B cell (primary cell): ENCODE measurements around the gene EXOC3L1. TPM values are rescaled to one million over a fixed set of nuclear protein-coding genes. Genes with fewer than 3 reads are reported as not detected.

Source experiments
- ATAC-seq: fragments of 200-7000 bp; cut with Tn5 transposase; one replicate; pipeline ENCODE4 v1.10.0; 2021; ENCODE audit warnings: low read depth, mild to moderate bottlenecking, moderate number of reproducible peaks, moderate library complexity
- CTCF ChIA-PET: fragments of 350-600 bp; sonication (Branson Sonifier 250); formaldehyde crosslinking; loops from one replicate; lab custom pipeline; 2021; ENCODE audit warnings: antibody characterized with exemption, inconsistent platforms; lab: Charles Lee
- POLR2A ChIA-PET: fragments of 350-600 bp; sonication (Branson Sonifier 250); formaldehyde crosslinking; loops from one replicate; lab custom pipeline; 2021; ENCODE audit warnings: antibody characterized with exemption; lab: Charles Lee
- DNase-seq: peaks from one replicate; pipeline ENCODE4 v3.0.0; 2013
- H2AFZ ChIP-seq: 2 replicates; pipeline ENCODE4 v1.6.1; 2012; ENCODE audit warnings: mild to moderate bottlenecking, low read depth, low read length; ENCODE audit not compliant: insufficient read depth, poor library complexity, severe bottlenecking
- H3K27ac ChIP-seq, 2 donors: 1 replicate in 1 of 2; 2 replicates in 1 of 2; pipeline ENCODE4 v1.5.1; 2012 to 2013; ENCODE audit warnings: low read length in 2 of 2, mild to moderate bottlenecking in 2 of 2, moderate library complexity in 1 of 2
- H3K27me3 ChIP-seq, 4 experiments: fragments of 200-600 bp in 1 of 4; sonication (generic) in 1 of 4; replicated peaks in 1 of 4; 1 replicate in 2 of 4; 2 replicates in 2 of 4; pipeline versions ENCODE4 v1.6.1 to v1.7.0; 2013 to 2016; ENCODE audit warnings: low read length in 3 of 4, mild to moderate bottlenecking in 2 of 4, mixed read lengths in 1 of 4, moderate library complexity in 1 of 4; ENCODE audit not compliant: insufficient read depth in 4 of 4, control insufficient read depth in 3 of 4; ENCODE audit errors: control extremely low read depth in 1 of 4
- H3K36me3 ChIP-seq, 2 experiments: replicated peaks in 1 of 2; 1 replicate in 1 of 2; 2 replicates in 1 of 2; pipeline versions ENCODE4 v1.6.1 to v1.7.1; 2013; ENCODE audit warnings: low read length in 1 of 2; ENCODE audit not compliant: insufficient read depth in 2 of 2, control insufficient read depth in 1 of 2; ENCODE audit errors: control extremely low read depth in 1 of 2, extremely low read depth in 1 of 2
- H3K4me1 ChIP-seq, 2 donors: fragments of 200-600 bp in 1 of 2; sonication (generic) in 1 of 2; 1 replicate in 1 of 2; 2 replicates in 1 of 2; pipeline versions ENCODE4 v1.5.1 to v1.6.1; 2013 to 2017; ENCODE audit warnings: low read length in 2 of 2; ENCODE audit not compliant: control insufficient read depth in 2 of 2, insufficient read depth in 2 of 2
- H3K4me2 ChIP-seq: replicated peaks from 2 replicates; pipeline ENCODE3; 2012; ENCODE audit warnings: mild to moderate bottlenecking, low read depth, low read length; ENCODE audit not compliant: poor library complexity, severe bottlenecking
- H3K4me3 ChIP-seq, 5 experiments: fragments of 200-600 bp in 1 of 5; sonication (generic) in 1 of 5; 1 replicate in 3 of 5; 2 replicates in 2 of 5; pipeline versions ENCODE4 v1.5.1 to v1.7.0; 2011 to 2016; ENCODE audit warnings: low read length in 4 of 5, mild to moderate bottlenecking in 4 of 5, low read depth in 2 of 5, control low read depth in 1 of 5, moderate library complexity in 1 of 5; ENCODE audit not compliant: insufficient read depth in 1 of 5; ENCODE audit errors: control extremely low read depth in 1 of 5, extremely low read depth in 1 of 5
- H3K79me2 ChIP-seq: fragments of 200-600 bp; sonication (generic); one replicate; pipeline ENCODE4 v1.6.0; 2016; ENCODE audit warnings: low read length; ENCODE audit not compliant: control insufficient read depth, insufficient read depth
- H3K9ac ChIP-seq: fragments of 200-600 bp; sonication (generic); 2 replicates; pipeline ENCODE4 v1.6.1; 2017; ENCODE audit warnings: mild to moderate bottlenecking, low read length, moderate library complexity
- H3K9me3 ChIP-seq, 3 donors: one replicate each; pipeline versions ENCODE4 v1.6.1 to v1.7.1; 2013; ENCODE audit warnings: low read length in 2 of 3; ENCODE audit not compliant: control insufficient read depth in 2 of 3, insufficient read depth in 1 of 3; ENCODE audit errors: control extremely low read depth in 1 of 3
- H4K20me1 ChIP-seq: 2 replicates; pipeline ENCODE4 v1.6.0; 2012; ENCODE audit warnings: mild to moderate bottlenecking, low read length; ENCODE audit not compliant: insufficient read depth, control insufficient read depth, poor library complexity, severe bottlenecking
- H3K27ac Mint-ChIP-seq: one replicate; pipeline ENCODE4 v1.8.0; 2021; ENCODE audit warnings: mixed read lengths
- H3K27me3 Mint-ChIP-seq: one replicate; pipeline ENCODE4 v1.8.0; 2021; ENCODE audit warnings: mixed read lengths
- H3K4me1 Mint-ChIP-seq: one replicate; pipeline ENCODE4 v1.8.0; 2021; ENCODE audit warnings: mixed read lengths
- H3K4me3 Mint-ChIP-seq: one replicate; pipeline ENCODE4 v1.8.0; 2021; ENCODE audit warnings: mixed read lengths
- H3K9me3 Mint-ChIP-seq: one replicate; pipeline ENCODE4 v1.8.0; 2022; ENCODE audit warnings: mixed read lengths; ENCODE audit not compliant: insufficient read depth
- CTCF ChIP-seq: fragments of 200-600 bp; IDR thresholded peaks from one replicate; pipeline ENCODE4 v1.8.0; 2022; ENCODE audit warnings: antibody characterized with exemption, mild to moderate bottlenecking
- EZH2 ChIP-seq: IDR thresholded peaks from 2 replicates; pipeline ENCODE4 v1.6.1; 2012; ENCODE audit warnings: borderline replicate concordance, low read depth, mild to moderate bottlenecking, moderate library complexity, low read length; ENCODE audit not compliant: insufficient read depth, poor library complexity, severe bottlenecking
- WGBS: methylation state at CpG from one replicate; pipeline ENCODE4 v1.1.5; 2013; ENCODE audit warnings: missing lambda C conversion rate; ENCODE audit not compliant: insufficient coverage; 5-methylcytosine and 5-hydroxymethylcytosine counted together
- intact Hi-C: fragments of 100-400 bp; cut with micrococcal nuclease; formaldehyde crosslinking; loops from one replicate; pipeline ENCODE4 v1.10.0; 2022
- polyA plus RNA-seq: library from polyadenylated mRNA; depleted of rRNA; stranded (reverse); fragments of >200 nt; gene quantifications from 2 replicates; pipeline ENCODE4 v1.2.3, GENCODE V29; 2012
- total RNA-seq, 2 donors: library from RNA; stranded (reverse); fragments of 120-200 nt in 1 of 2; gene quantifications; 1 replicate in 1 of 2; 2 replicates in 1 of 2; pipeline versions ENCODE4 v1.2.3 to v1.2.4, GENCODE V29; 2013 to 2022

EXOC3L1 gene
- total and polyA plus RNA-seq, 2 donors (not counting 1 experiment from before 2014, with no cell fraction given): not detected

DNA sequence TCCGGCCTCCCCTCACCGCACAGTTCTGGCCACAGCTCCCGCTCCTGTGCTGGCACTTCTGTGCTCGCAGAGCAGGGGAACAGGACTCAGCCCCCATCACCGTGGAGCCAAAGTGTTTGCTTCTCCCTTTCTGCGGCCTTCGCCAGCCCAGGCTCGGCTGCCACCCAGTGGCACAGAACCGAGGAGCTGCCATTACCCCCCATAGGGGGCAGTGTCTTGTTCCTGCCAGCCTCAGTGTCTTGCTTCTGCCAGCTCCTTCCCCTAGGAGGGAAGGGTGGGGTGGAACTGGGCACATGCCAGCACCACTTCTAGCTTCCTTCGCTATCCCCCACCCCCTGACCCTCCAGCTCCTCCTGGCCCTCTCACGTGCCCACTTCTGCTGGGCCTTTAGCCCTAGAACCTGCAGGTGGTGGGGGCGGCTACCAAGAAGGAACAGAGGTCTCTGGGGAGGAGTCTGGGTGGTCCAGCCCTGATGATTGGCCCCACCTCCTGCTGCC is 8.3 kb upstream of the EXOC3L1 start:
- H3K4me3 Mint-ChIP-seq: no peak overlapping the region

More for the DNA sequence above, 8.3 kb upstream of the EXOC3L1 start:
- Mint-ChIP-seq H3K9me3 (no peaks in the 10 kb centered on the region), H3K27me3 (no peaks in the 10 kb centered on the region), H3K4me1 (peaks cover 24% of the 10 kb centered on the region), H3K27ac (peak overlapping the region; percentile 37)
- intact Hi-C loops: no loop called here
- peak; percentile 39 for ATAC-seq
- ChIA-PET POLR2A (interaction anchor here (0.6 kb wide), 1 partner anchor 19 kb away, joined by 3 read pairs; no protein-coding TSS in a partner anchor), CTCF (interaction anchor here (0.8 to 1.2 kb wide), 5 partner anchors 10 to 221 kb away, joined by 3 read pairs; no protein-coding TSS in a partner anchor)
- no peak overlapping the region for H3K27ac ChIP-seq
- H3K4me3 ChIP-seq: no peak overlapping the region
- peaks cover 0 to 71% of the 10 kb centered on the region in 2 experiments for H3K36me3 ChIP-seq
- peak; percentile 51 for DNase-seq
- H2AFZ ChIP-seq: no peak overlapping the region
- 71% methylated on average over 7 of the region's 12 CpGs for WGBS
- H3K4me1 ChIP-seq: peaks cover 7 to 10% of the 10 kb centered on the region in 2 donors
- peaks cover 41% of the 10 kb centered on the region for H4K20me1 ChIP-seq
- no peaks in the 10 kb centered on the region for H3K9me3 ChIP-seq
- H3K9ac ChIP-seq: no peak overlapping the region
- TF ChIP-seq CTCF (peak; percentile 28), EZH2 (no peak)
- H3K27me3 ChIP-seq: no peaks in the 10 kb centered on the region
- peaks cover 23% of the 10 kb centered on the region for H3K79me2 ChIP-seq
- no peak overlapping the region for H3K4me2 ChIP-seq
